ENCODE measurements around the gene HYI. TPM values are rescaled to one million over a fixed set of nuclear protein-coding genes. Genes with fewer than 3 reads are reported as not detected.

Gene HYI
- total RNA-seq, 1 experiment from 2014 or later = 34.5 TPM

GRCh38 chr1:43410571-43410970, 43.2 kb downstream of the HYI start:
- no peak for TF ChIP-seq CTCF (IDR thresholded peaks at IDR 0.05; ENCODE audit: insufficient read depth in 1 of 2, low read depth in 1 of 2, low read length in 1 of 2, severe bottlenecking in 1 of 2, unreplicated experiment in 1 of 2)
- Mint-ChIP-seq H3K27ac (ENCODE audit: unreplicated experiment) (no peak overlapping the region), H3K36me3 (ENCODE audit: insufficient read depth, unreplicated experiment) (peaks cover 10% of the 10 kb centered on the region), H3K4me3 (ENCODE audit: unreplicated experiment) (no peak overlapping the region), H3K27me3 (ENCODE audit: insufficient read depth, unreplicated experiment) (no peaks in the 10 kb centered on the region), H3K4me1 (ENCODE audit: low read depth, unreplicated experiment) (no peaks in the 10 kb centered on the region), H3K9me3 (ENCODE audit: unreplicated experiment) (no peaks in the 10 kb centered on the region)
- intact Hi-C loops (cut with micrococcal nuclease; ENCODE audit: unreplicated experiment) = no loop called here
- Histone ChIP-seq H3K4me3 (ENCODE audit: low read depth, low read length) (no peak overlapping the region), H3K9me3 (no peaks in the 10 kb centered on the region), H3K4me1 (no peaks in the 10 kb centered on the region), H3K27me3 (replicated peaks; ENCODE audit: control insufficient read depth, insufficient read depth, low read length) (no peaks in the 10 kb centered on the region), H3K36me3 (ENCODE audit: control insufficient read depth, insufficient read depth, low read length) (no peaks in the 10 kb centered on the region)
- POLR2A ChIA-PET = no interaction called here
- no TSS peak for BruUV-seq (replicated peaks)
- CTCF ChIA-PET = no interaction called here
- no peak for DNase-seq

- Mint-ChIP-seq H3K9me3 (ENCODE audit: unreplicated experiment) (no peaks in the 10 kb centered on the region), H3K4me1 (ENCODE audit: low read depth, unreplicated experiment) (no peaks in the 10 kb centered on the region), H3K36me3 (ENCODE audit: insufficient read depth, unreplicated experiment) (peaks cover 11% of the 10 kb centered on the region), H3K27ac (ENCODE audit: unreplicated experiment) (no peak overlapping the region), H3K27me3 (ENCODE audit: insufficient read depth, unreplicated experiment) (no peaks in the 10 kb centered on the region), H3K4me3 (ENCODE audit: unreplicated experiment) (no peak overlapping the region)
- no peak for DNase-seq
- intact Hi-C loops (cut with micrococcal nuclease; ENCODE audit: unreplicated experiment) = no loop called here
- Histone ChIP-seq H3K36me3 (ENCODE audit: control insufficient read depth, insufficient read depth, low read length) (no peaks in the 10 kb centered on the region), H3K9me3 (no peaks in the 10 kb centered on the region), H3K4me3 (ENCODE audit: low read depth, low read length) (no peak overlapping the region), H3K27me3 (replicated peaks; ENCODE audit: control insufficient read depth, insufficient read depth, low read length) (no peaks in the 10 kb centered on the region), H3K4me1 (no peaks in the 10 kb centered on the region)
- no TSS peak for BruUV-seq (replicated peaks)
- CTCF ChIA-PET = no interaction called here
- no peak for TF ChIP-seq CTCF (IDR thresholded peaks at IDR 0.05; ENCODE audit: insufficient read depth in 1 of 2, low read depth in 1 of 2, low read length in 1 of 2, severe bottlenecking in 1 of 2, unreplicated experiment in 1 of 2)
- POLR2A ChIA-PET = no interaction called here
Observed at GRCh38 chr1:43405876-43406234, 47.9 kb downstream of the HYI start.

GRCh38 chr1:43405219-43405875, 48.4 kb downstream of the HYI start:
- H3K27ac Mint-ChIP-seq (ENCODE audit: unreplicated experiment) = no peak overlapping the region
- ChIA-PET CTCF (no interaction called here), POLR2A (no interaction called here)
- TF ChIP-seq CTCF (IDR thresholded peaks at IDR 0.05; ENCODE audit: insufficient read depth in 1 of 2, low read depth in 1 of 2, low read length in 1 of 2, severe bottlenecking in 1 of 2, unreplicated experiment in 1 of 2) = no peak
- no peaks in the 10 kb centered on the region for H3K4me1 Mint-ChIP-seq (ENCODE audit: low read depth, unreplicated experiment)
- no peaks in the 10 kb centered on the region for H3K27me3 Mint-ChIP-seq (ENCODE audit: insufficient read depth, unreplicated experiment)
- DNase-seq = no peak
- intact Hi-C loops (cut with micrococcal nuclease; ENCODE audit: unreplicated experiment) = no loop called here
- Histone ChIP-seq H3K4me3 (ENCODE audit: low read depth, low read length) (no peak overlapping the region), H3K9me3 (no peaks in the 10 kb centered on the region), H3K27me3 (replicated peaks; ENCODE audit: control insufficient read depth, insufficient read depth, low read length) (no peaks in the 10 kb centered on the region), H3K4me1 (no peaks in the 10 kb centered on the region), H3K36me3 (ENCODE audit: control insufficient read depth, insufficient read depth, low read length) (no peaks in the 10 kb centered on the region)
- H3K4me3 Mint-ChIP-seq (ENCODE audit: unreplicated experiment) = no peak overlapping the region
- no TSS peak for BruUV-seq (replicated peaks)
- H3K9me3 Mint-ChIP-seq (ENCODE audit: unreplicated experiment) = no peaks in the 10 kb centered on the region
- peaks cover 11% of the 10 kb centered on the region for H3K36me3 Mint-ChIP-seq (ENCODE audit: insufficient read depth, unreplicated experiment)
